GM19238 (cell line): ENCODE results near the gene ERAP2.

ENCODE experiments used
- DNase-seq: peaks from one replicate; pipeline ENCODE4 v3.0.0; 2011; ENCODE audit warnings: low spot score; ENCODE audit not compliant: insufficient read length

ERAP2 gene

DNA sequence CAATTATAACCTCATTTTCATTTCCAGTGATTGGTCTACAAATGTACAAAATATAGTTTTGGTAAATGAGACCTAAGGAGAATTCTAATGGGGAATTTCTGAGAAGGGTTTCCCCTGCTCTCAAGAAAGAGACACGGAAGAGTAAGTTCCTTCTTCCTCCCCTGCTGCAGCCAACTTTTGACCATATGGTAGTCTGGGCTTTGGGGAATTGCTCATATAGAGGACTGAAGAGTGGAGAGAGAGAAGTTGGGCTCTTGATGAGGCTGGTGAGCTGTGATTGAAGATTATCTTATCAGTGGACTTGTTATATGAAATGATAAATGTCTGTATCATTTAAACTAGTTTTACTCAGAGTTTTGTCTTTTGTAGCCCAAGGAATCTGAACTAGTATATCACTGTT, 55.3 kb downstream of the ERAP2 start:
- no peak for DNase-seq

DNA sequence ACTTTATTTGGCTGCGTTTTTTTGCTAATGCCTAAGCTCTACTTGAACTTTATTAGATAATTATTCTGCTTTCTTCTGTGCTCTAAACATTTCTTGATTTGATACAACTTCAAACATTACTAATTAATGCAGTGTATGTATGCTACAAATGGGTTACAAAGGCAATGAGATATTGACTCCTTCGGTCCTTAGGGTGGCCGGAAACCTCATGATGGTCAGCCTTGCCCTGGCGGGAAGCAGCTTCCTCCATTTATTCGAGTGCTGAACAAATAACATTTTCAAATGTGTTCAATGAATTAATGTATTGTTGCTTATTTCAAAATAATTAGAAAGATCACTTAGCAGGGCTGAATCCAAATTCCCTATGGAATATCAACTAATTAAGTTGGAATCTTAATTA, 55.7 kb downstream of the ERAP2 start:
- no peak for DNase-seq

DNA sequence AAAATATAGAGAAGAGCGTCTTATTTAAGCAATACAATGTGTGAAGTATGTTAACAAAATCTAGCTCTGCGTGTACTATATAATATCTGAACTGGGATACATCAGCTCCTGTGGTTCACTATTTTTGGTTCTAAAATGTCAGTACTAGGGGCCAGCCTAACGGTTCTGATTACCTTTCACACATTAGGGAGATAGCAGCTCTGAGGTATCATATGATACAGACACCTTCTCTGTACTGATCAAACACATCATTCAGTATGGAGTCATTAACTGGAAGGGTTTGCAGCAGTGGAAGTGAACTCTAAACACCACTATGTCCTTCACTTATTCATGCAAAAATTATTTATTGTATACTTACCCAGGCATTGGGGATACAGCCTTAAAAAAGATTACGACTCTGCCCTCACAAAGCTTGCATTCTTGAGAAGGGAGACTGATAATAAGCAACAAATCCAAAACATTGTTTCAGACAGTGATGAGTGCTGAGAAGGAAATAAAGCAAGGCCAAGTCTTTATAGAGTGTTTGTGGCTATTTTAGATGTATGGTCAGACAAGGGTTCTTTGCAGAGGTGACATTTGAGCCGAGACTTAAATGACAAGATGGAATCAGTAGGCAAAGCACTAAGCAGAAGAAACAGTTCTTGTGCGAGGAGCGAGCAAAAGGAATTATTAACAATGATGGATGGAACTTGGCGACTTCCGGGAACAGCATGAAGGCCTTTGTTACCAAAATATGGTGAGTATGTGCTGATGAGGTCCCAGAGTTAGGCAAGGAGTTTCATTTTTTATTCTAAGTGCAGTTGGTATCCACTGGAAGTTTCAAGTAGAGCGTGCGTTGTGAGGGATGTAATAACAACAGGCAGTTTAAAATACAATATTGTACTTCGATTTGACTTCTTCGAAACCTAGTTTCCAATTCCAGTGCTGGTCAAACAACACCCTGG, 57.7 kb downstream of the ERAP2 start:
- DNase-seq: no peak

DNA sequence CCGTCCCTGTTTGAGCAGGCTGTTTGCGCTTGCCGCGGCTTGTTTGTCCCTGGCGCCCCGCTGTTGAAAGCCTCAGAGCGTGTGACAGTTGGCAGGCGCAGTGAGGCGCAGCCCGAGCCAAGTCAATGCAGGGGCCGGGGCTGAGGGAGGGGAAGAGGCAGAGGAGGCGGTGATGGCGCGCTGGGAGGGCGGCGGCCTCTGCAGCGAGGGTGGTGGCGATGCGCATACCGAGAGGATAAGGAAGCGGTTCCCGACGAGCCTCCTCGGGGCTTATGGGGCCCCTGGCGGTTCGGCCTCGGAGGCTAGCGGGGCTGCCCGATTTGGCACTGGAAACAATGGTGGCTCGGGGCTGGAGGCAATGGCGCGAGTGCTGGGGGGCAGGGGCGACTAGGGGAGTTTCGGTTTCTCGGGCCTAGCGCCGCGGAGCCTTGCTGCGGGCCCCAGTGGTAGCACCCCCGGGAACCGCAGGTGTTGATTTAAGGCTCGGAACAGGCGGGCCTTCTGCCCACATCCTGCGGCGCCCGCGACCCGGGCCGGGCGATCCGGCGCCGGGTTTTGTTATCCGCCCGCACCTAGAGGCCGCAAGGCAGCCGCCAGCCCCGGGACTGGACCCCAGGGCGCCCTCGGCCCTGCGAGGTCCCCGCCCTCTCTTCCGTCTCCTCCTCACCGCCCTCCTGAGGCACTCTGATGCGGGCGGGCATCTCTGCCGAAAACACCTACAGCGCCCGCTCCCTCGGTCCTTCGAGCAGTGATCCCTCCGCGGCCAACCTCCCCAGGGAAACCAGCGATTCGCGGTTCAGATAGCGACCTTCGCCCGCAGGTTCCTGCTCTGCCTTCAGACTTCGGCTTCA, 58.6 kb downstream of the ERAP2 start:
- peak; percentile 59 for DNase-seq

DNA sequence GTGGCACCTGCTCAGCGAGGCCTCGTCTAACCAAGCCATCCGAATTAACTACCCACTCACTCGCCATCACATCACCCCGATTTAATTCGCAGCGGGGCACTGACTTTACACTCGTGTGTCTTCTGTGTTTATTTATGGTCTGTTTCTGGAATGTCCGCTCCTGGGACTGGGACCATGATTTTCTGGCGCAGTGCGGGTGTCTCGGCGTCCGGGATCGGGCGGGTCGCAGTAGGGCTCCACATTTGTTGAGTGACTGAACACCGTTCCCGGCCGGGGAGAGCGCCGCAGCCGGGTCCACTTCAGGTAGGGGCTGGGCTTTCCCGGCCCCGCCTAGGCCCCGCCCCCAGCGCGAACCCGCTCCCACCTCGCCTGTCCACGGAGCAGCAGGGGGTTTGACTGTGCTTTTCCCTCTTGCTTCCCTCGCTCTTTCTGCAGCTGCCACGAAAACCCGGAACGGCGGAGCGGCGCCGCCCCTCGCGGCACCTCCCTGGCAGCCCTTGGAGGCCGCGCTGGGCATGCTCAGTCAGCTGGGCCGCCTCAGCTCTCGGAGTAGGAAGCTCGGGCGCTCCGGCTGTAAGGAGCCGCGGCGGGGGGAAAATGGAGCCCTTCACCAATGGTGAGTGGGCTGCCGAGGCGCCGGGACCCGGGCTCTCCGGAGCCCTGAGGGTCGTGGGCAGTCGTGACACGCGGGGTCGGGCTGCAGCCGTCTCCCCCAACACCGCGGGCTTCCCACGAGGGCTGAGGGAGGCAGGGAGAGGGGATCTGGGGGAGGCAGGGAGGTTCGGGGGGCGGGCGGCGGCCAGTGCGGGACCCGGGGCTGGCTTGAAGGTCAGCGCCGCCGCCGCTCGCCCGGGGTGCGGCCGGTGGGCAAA, 59.5 kb downstream of the ERAP2 start, which contains the start of gene LNPEP:
LNPEP (plus strand) TSS at position 522 of the 872 bp plus-strand sequence; CDS start at position 598, 76 bp downstream.
- peak; percentile 67 for DNase-seq

DNA sequence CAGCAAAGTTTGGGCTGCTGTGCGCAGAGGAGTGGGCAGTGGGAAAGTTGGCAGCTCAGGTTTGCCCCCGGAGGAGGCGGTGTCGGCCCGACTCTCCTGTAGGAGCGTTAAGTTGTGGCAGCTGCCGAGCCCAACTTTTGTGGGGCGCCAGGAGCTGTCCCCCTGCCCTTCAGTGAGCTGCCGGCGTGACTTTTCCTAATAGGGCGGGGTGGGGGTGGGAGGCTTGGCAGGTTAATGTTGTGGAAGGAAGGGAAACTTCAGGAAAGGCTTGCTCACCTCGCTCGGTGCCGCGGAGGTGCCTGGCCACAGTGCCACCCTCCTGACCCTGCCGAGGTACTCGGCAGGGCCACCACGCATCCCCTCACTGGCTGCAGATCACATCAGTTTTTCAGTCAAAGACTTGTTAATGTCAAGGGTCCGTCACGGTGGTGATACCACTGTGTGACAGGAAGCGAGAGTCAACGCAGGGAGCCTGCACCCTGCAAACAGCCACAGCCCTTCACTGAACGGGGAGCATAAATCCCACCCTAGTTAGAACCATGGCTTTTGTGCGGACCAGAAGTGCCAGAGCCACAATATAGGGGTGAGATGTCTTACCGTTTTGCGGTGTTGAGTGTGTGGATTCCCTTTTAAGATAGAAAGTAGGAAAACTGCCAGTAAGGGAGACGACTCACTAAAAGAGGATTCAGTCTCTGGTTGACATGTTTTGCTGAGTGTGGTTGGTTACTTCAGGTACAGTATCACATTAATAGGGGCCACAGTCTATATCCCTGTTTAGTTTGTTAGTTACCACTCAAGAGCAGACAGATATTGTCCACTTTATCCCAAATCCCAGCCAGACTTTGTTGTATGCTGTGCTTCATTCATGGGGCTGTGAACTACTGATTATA, 60.4 kb downstream of the ERAP2 start:
- no peak for DNase-seq

DNA sequence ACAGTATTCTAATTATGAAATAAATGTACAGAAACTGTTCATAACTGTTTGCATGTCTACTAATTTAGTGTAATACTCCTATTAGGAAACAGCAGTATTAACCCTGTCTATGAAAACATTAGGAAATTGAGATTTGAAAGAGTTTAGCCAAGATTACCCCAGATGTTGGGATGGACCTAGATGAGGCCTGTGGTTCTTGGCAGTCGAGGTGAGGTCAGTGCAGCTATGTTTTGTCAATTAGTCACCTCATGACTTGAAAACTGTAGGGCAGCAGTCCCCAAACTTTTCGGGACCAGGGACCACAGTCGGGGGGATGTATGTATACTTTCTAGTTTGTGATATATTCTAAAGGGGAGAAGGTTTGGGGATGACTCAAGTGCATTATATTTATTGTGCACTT, 64.3 kb downstream of the ERAP2 start:
- no peak for DNase-seq

DNA sequence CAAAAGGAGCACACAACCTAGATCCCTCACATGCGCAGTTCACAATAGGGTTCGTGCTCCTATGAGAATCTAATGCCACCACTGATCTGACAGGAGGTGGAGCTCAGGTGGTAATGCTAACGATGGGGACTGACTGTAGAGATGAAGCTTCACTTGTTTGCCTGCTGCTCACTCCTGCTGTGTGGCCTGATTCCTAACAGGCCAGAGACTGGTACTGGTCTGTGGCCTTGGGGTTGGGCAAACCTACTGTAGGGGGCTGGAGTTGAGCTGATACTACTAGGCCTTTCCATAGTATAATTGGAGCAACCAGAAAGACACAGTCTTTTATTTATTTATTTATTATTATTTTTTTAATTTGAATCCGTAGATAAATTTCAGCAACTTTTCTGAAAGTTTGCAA, 64.8 kb downstream of the ERAP2 start:
- no peak for DNase-seq

DNA sequence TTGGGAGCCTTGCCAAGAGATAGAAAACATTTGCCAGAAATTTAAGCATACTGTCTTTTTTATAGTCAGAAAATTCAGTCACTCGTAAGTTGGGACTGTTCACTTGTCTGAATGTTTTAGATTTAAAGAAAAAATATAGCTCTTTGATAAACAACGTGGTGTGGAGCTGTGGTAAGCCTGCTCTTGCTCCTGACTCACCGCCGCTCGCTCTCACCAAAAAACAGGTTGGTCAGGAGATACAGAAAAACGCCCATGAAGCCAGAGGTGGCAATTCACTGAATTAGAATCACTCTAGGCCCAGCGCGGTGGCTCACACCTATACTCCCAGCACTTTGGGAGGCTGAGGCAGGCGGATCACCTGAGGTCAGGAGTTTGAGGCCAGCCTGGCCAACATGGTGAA, 65.8 kb downstream of the ERAP2 start:
- DNase-seq: no peak

DNA sequence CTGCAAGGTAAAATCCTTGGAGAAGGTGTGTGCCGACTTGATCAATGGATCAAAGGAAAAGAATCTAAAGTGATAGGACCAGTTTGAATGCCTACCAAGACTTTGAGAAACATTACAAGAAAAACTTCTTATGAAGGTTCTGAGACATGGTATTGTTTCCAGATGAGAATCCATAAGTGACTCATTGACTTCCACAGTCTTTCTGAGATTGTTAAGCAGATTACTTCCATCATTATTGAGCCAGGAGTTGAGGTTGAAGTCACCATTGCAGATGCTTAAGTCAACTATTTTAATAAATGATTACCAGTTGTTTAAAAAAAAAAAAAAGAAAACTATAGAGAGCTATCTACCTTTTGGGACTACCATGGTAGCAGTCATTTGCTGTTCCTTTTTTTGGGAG, 66.6 kb downstream of the ERAP2 start:
- DNase-seq: no peak

DNA sequence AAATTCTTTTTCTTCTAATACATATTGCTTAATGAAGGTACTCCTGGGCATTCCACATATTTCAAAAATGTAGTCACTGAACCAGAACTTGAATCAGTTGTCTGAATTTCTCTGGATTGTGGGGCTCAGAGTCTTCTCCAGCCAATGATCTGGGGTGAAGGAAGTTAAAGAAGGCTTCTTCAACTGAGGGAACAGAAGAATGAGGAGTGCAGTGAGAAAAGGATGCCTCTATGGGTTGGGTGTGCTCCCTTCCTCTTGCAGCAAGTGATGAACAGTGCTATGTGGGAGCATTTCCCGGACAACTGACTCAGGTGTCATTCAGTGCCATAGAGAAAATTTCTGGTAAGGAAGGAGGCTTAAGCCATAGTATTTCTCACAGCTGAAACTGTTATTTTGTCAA, 67.5 kb downstream of the ERAP2 start:
- DNase-seq: no peak

DNA sequence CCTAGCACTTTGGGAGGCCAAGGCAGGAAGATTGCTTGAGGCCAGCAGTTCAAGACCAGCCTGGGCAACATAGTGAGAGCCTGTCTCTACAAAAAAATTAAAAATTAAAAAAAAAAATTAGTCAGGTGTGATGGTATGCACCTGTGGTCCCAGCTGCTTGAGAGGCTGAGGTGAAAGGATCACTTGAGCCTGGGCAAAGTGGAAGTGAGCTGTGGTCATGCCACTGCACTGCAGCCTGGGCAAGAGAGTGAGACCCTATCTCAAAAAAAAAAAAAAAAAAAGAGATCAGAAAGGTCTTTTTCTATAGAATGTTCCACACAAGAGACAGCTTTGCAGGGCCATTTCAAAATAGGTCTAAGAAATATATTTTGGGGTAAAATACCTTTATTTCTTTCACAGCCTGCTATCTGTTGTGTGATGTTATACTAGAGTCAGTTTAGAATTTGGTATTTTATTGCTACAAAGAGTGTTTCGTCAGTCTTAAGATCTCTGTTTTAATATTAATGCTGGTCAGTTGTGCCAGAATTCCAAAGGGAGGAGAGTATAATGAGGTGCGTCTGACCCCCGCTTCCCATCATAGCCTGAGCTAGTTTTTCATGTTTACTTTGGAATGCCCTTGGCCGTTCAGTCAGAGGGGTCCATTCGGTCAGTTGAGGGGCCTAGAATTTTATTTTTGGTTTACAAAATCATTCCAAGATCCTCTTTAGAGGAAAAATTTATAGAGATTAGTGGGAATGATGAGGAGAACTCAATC, 69.0 kb downstream of the ERAP2 start:
- no peak for DNase-seq

DNA sequence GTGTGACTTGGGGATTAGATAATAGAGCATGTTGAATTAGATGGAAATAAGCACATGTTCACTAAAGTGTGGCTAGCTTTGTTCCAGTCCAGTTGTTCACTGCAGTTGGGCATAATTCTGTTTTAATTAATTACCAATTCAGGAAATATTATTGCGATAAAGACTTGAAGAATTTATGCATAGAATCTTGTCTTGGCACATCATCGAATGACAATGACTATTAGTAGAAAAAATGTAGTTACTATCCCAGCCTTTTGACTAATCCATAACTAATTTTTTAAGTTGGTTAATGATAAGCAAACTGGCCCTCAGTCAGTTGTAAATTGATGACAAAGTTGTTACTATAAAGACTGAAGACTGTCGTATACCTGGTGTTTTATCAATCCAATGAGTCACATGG, 70.1 kb downstream of the ERAP2 start:
- DNase-seq: no peak

DNA sequence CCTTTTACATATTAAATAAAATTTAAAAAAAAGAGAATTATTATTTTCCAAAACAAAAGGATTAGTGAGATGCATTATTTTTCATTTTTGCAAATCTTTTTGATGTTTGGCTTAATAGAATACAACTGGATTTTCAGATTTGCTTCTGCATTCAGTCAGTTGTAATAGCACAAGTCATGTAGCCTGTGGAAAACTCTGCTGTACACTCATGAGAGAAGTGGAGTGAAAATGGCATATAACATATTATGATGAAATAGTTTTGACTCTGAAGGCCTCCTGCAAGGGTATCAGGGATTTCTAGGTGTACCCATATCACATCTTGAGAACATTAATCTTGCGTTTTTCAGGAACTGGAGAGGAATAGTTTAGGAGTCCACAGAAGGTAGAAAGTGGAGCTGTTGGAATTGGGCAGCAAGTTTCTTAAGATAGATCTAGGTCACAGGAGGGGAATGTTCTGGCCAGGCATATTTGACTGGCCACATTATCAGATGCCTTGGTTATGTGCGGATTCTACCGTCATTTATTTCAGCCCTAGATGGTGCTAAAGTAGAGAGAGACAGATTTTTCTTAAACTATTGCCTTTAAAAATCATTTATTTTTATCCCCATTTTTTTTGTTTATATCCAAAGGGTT, 75.9 kb downstream of the ERAP2 start:
- DNase-seq: no peak

DNA sequence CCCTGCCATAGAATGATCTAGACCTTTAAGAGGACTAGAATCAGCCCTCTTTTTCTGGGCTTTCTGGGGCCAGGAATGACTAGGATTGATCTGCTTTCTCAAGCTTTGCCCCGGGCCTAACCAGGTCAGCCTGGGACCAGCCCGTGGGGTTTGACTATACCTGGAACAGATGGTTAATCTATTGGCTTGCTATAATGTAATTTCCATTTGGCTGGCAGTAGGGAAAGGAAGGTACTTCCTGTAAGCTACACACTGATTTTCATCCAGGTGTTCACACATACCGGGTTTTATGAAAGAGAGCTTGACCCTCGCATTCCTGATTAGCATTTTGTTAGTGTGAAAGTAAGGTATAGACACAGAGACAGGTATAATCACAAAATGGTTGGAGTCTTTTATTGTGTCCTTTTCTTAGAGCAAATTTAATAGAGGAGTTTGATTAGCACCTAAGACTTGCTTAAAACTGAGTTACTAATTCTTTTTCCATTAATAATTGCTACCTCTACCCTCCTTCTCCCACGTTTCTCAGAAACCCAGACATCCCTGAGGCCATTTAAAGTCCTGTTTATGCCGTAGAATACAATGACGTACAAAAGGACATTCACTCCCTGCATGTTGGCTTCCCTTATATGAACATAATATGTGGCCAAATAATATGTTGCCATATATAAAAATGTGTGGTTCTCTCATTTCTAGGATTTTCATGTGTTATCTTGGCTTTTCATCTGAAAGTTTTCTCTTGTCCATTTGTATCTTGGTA, 76.9 kb downstream of the ERAP2 start:
- no peak for DNase-seq

DNA sequence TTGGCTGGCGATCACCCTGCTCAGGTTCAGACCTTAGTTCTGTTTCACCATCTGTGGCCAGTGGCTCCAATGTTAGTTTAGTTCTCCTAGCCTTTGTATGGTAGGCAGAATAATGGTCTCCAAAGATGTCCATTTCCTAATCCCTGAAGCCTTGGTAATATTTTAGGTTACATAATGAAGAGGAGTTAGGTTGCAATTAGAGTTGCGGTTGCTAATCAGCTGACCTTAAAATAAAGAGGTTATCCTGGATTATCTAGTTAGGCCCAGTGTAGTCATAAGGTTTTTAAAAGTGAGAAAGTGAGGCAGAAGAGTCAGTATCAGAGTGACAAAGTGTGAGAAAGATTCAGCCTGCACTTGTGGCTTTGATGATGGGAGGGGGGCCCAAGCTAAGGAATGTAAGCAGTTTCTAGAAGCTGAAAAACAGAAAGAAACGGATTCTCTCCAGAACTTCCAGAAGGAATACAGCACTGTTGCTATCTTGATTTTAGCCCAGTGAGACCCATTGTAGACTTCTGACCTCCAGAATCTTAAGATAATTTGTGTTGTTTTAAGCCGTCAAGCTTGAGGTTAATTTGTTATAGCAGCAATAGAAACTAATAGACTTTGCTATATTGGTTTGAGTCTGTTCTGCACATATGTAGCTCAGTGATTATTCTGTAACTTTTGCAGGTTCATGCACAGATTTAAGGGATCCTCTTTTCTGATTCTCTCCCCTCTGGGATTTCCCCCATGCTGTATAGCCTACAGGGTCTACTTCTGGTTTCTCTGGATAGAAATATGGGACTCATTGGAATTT, 81.2 kb downstream of the ERAP2 start:
- no peak for DNase-seq

DNA sequence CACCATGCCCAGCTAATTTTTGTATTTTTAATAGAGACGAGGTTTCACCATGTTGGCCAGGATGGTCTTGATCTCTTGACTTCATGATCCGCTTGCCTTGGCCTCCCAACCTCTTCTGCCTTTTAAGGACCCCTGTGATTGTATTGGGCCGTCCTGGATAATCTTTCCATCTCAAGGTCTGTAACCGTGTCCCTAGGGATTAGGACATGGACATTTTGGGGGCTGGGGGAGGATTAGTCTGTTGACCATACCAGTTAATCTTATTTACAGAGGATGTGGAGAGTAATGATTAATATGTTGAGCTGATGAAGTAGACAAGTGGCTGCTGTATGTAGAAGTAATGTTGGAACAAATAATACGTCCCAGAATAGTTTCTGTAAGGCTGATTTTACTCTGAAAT, 82.7 kb downstream of the ERAP2 start:
- no peak for DNase-seq

DNA sequence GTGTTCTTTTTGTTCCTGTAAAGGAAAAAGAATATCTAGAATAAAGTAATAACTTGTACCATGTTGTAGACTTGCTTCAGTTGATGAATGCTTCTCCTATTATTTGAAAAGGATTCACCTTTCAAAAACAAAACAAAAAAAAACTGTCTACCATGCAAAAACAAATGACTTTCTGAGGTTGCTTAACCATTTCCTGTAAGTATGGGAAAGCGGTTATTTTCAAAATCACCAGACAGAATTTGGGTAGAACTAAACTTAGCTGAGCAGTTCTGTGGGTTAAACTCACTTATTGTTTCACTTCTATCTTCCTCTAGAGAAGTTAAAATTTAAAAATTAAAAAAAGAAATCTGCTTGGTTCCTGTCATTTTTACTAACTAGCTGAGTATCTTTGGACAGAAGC, 84.8 kb downstream of the ERAP2 start:
- no peak for DNase-seq
